ENCODE measurements around the gene C1orf21.

C1orf21 gene

GRCh38 chr1:184392779-184393522 is 6.1 kb downstream of the C1orf21 start:
- DNase-seq = no peak
- TF ChIP-seq POLR2A (IDR thresholded peaks at IDR 0.05; ENCODE audit: low read length) (no peak), GATA1 (IDR thresholded peaks at IDR 0.05; ENCODE audit: low read depth, low read length) (no peak)

GRCh38 chr1:184393962-184394361 is 7.1 kb downstream of the C1orf21 start:
- no peak for DNase-seq
- no peak for TF ChIP-seq GATA1 (IDR thresholded peaks at IDR 0.05; ENCODE audit: low read depth, low read length)
- TF ChIP-seq POLR2A (IDR thresholded peaks at IDR 0.05; ENCODE audit: low read length) = no peak

- peak in 1 of 2 experiments; percentile 7 for DNase-seq
- TF ChIP-seq GATA1 (IDR thresholded peaks at IDR 0.05; ENCODE audit: low read depth, low read length) (no peak), POLR2A (IDR thresholded peaks at IDR 0.05; ENCODE audit: low read length) (no peak)
Observed at GRCh38 chr1:184395370-184395769, 8.5 kb downstream of the C1orf21 start.

GRCh38 chr1:184395937-184396480 is 9.2 kb downstream of the C1orf21 start:
- DNase-seq = no peak
- no peak for TF ChIP-seq GATA1 (IDR thresholded peaks at IDR 0.05; ENCODE audit: low read depth, low read length)

GRCh38 chr1:184399192-184399847 is 12.5 kb downstream of the C1orf21 start:
- DNase-seq = no peak
- TF ChIP-seq GATA1 (IDR thresholded peaks at IDR 0.05; ENCODE audit: low read depth, low read length) (no peak), POLR2A (IDR thresholded peaks at IDR 0.05; ENCODE audit: low read length) (no peak)

GRCh38 chr1:184403961-184404726 is 17.3 kb downstream of the C1orf21 start:
- no peak for TF ChIP-seq GATA1 (IDR thresholded peaks at IDR 0.05; ENCODE audit: low read depth, low read length)
- no peak for TF ChIP-seq POLR2A (IDR thresholded peaks at IDR 0.05; ENCODE audit: low read length)
- no peak for DNase-seq

GRCh38 chr1:184404727-184405027 is 17.8 kb downstream of the C1orf21 start:
- TF ChIP-seq GATA1 (IDR thresholded peaks at IDR 0.05; ENCODE audit: low read depth, low read length) (no peak), POLR2A (IDR thresholded peaks at IDR 0.05; ENCODE audit: low read length) (no peak)

GRCh38 chr1:184405094-184405800 is 18.4 kb downstream of the C1orf21 start:
- TF ChIP-seq POLR2A (IDR thresholded peaks at IDR 0.05; ENCODE audit: low read length) (no peak), GATA1 (IDR thresholded peaks at IDR 0.05; ENCODE audit: low read depth, low read length) (no peak)
- no peak for DNase-seq

More at GRCh38 chr1:184404727-184405027, 17.8 kb downstream of the C1orf21 start:
- DNase-seq = no peak

GRCh38 chr1:184405801-184406142 is 18.9 kb downstream of the C1orf21 start:
- no peak for DNase-seq
- TF ChIP-seq POLR2A (IDR thresholded peaks at IDR 0.05; ENCODE audit: low read length) (no peak), GATA1 (IDR thresholded peaks at IDR 0.05; ENCODE audit: low read depth, low read length) (no peak)

- DNase-seq = no peak
Observed at GRCh38 chr1:184406479-184406878, 19.6 kb downstream of the C1orf21 start.

GRCh38 chr1:184407816-184408510 is 21.1 kb downstream of the C1orf21 start:
- TF ChIP-seq POLR2A (IDR thresholded peaks at IDR 0.05; ENCODE audit: low read length) (no peak), GATA1 (IDR thresholded peaks at IDR 0.05; ENCODE audit: low read depth, low read length) (no peak)
- DNase-seq = no peak

More at GRCh38 chr1:184406479-184406878, 19.6 kb downstream of the C1orf21 start:
- TF ChIP-seq POLR2A (IDR thresholded peaks at IDR 0.05; ENCODE audit: low read length) (no peak), GATA1 (IDR thresholded peaks at IDR 0.05; ENCODE audit: low read depth, low read length) (no peak)

- TF ChIP-seq POLR2A (IDR thresholded peaks at IDR 0.05; ENCODE audit: low read length) = no peak
- no peak for TF ChIP-seq GATA1 (IDR thresholded peaks at IDR 0.05; ENCODE audit: low read depth, low read length)
- DNase-seq = no peak
Observed at GRCh38 chr1:184408580-184408979, 21.8 kb downstream of the C1orf21 start.

GRCh38 chr1:184409011-184409410 is 22.2 kb downstream of the C1orf21 start:
- TF ChIP-seq POLR2A (IDR thresholded peaks at IDR 0.05; ENCODE audit: low read length) (no peak), GATA1 (IDR thresholded peaks at IDR 0.05; ENCODE audit: low read depth, low read length) (no peak)

More at GRCh38 chr1:184409011-184409410, 22.2 kb downstream of the C1orf21 start:
- no peak for DNase-seq
